CMK (cell line): ENCODE data around the gene GAS2.

Source experiments
- DNase-seq: peaks from one replicate; pipeline ENCODE4 v3.0.0-alpha.2; 2010; ENCODE audit warnings: low read depth

Gene GAS2

DNA sequence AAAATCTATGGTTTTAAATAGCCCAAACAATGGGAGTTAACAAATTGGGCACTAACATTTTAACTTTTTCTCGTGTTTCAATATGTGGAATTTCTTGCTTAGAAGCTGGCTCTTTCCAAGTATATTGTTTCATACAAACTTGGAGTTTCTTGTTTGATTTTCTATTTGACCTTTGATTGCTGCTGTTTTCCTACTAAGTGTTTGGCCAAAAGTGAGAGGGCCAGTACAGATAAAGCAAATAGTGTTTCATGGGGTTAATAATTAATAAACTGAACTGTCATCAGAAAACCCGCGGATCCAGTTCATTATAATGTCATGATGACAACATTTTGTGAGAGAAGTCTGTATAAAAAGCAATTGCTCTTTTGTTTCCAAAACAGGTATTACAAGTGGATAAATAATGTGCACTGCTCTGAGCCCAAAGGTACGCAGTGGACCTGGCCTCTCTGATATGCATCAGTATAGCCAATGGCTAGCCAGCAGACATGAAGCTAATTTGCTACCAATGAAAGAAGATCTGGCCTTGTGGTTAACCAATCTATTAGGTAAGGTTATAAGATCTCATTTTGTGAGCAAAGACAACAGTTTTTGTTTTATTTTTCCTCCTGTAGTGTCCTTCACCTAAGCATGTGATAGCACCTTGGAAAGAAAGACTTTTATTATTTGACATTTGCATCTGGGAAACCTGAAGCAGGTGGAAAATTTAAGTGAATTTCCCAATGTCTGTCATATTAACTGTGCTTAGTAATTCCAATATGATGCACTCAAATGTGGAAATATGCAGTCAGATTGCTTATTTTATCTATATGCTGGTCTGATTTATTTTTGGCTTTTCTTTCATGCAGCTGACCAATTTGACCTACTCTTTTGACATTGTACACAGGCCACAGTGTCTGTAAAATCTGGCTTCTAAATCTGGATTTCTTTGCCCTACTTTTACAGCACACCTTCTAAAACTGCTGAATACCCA, 8.3 kb downstream of the GAS2 start:
- DNase-seq: no peak

GRCh38 chr11:22677153-22677903, 10.9 kb downstream of the GAS2 start:
- DNase-seq: no peak

DNA sequence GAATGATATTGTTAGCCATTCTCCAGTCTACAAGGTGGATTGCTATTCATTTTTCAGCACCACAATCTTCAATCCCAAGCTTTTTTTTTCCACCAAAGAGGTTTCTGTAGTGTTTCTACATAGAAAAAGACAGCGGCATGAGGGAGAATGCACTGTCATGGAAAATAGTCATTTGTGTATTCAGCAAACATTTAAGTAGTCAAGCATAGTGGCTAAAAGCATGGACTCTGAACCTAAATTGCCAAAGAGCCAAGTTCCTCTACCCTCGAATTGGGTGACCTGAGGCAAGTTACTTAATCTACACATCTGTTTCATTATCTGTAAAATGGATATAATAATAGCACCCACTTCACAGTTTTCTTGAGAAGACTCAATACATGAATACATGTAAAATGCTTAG, 14.2 kb downstream of the GAS2 start:
- no peak for DNase-seq

- no peak for DNase-seq
These were observed 14.9 kb downstream of the GAS2 start for GRCh38 chr11:22681281-22681812.

DNA sequence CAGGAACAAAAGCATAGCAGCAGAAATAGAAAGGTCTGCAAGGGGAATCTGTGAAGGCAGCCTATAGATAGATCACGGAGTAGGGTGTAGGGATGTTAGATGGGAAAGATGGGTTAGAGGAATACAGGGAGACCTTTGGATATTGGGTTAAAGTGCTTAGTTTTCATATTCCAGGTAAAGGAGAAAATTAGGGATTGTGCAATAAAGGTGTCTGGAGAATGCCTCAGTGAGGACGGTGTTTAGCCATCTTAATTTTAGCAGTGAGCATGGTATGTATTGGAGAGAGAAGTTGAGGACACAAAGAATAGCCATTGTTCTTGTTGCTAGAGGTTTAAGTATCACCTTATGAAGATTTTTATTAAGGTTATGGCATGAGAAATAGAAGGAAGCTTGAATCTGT, 17.7 kb downstream of the GAS2 start:
- no peak for DNase-seq

GRCh38 chr11:22685111-22685510, 18.7 kb downstream of the GAS2 start:
- DNase-seq: no peak

DNA sequence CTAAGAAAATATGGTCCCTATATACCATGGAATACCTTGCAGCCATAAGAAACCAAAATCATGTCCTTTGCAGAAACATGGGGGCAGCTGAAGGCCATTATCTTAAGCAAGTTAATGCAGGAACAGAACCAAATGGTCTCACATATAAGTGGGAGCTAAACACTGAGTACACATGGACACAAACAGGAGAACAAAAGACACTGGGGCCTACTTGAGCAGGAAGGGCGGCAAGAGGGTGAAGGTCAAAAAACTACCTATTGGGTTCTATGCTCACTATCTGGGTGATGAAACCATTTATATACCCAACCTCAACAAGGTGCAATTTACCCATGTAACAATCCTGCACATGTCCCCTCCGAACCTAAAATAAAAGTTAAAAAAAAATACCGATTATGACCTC, 22.5 kb downstream of the GAS2 start:
- DNase-seq: no peak

DNA sequence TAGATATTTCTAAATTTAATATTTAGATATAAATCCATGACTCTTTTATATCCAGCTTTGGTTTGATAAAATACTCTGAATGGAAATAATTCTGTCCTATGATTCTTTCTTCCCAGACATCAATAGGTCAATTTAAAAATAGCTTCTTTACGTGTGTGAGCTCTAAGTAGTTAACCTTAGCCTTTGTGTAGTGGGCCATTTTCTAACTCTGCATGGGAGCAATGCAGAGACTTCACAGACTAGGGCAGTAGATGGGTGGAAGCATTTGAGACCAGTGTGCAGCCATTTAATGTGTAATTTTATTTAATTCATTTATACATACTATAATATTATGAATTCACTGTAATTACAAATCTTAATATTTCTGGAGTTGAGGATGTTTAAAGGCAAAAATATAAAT, 23.8 kb downstream of the GAS2 start:
- no peak for DNase-seq

GRCh38 chr11:22690871-22691270, 24.5 kb downstream of the GAS2 start:
- no peak for DNase-seq

GRCh38 chr11:22699388-22699787, 33.0 kb downstream of the GAS2 start:
- DNase-seq: no peak

GRCh38 chr11:22702031-22702430, 35.6 kb downstream of the GAS2 start:
- DNase-seq: no peak

DNA sequence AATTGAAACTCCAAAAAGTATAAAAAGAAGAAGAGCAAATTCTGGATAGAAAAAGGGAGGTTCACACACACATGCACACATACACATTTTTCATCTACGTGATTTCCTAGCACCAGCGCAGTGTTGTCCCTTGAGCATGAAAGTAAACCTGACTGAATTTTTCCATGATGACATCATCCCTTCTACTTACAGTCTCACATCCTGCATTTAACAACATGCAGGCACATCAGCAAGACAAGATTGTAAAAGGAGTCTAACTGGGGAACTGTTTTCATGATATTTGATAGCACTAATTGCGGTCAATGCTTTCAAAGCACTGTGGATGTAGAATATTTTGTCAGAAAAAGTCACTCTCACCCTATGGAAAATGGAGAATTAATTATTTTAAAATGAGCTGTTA, 36.6 kb downstream of the GAS2 start:
- DNase-seq: no peak

DNA sequence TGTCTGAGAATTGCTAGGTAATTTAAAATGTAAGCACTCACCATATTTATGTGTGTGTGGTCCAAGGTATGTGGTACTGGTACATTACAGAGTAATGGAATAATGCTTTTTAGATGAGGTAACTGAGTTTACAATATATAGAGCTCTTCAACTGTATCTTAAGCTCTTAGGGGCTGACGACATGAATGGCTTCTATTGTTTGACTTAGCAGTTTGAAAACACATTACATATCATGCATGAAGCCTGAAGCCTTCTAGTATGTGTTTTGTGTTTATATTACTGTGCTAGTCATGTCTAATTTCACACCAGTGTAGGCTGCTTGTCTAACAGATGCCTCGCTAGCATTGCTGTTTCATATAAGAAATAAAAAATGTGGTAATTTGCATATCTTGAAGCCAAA, 37.2 kb downstream of the GAS2 start:
- no peak for DNase-seq

DNA sequence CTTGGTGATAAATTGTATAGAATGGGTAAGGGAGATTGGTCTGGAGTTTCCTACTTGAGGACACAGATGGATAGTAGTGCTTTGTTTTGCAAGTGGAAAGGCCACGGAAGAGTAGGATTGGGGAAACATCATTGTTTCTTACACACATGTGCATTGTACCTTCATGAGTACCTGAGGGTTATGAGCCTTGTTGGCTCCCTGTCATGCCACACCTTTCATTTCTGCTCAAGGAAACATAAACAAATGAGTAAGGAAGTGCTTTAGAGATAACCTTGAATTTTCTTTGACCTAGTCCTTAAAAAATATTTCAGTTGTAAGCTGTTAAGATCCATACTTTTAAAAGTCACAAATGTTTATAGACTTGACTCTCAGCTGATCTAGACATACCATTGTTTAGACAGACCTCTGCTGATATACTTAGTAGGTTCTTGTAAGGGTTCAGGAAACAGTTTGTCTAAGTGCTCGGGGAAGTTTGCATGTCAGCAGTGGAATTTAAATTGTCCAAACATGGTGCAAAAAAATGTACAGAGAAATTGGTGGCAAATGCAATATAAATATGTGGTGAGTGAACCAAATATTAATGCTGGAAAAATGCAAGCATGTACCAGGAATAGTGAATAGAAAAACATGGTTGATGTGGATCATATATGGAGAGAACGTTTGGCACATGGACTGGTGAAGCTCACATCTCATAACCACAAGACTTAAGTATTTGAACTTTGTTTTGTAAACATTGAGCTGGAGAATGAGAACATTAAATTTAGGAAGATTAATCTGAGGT, 40.9 kb downstream of the GAS2 start:
- no peak for DNase-seq

GRCh38 chr11:22711071-22711770, 44.8 kb downstream of the GAS2 start:
- no peak for DNase-seq

DNA sequence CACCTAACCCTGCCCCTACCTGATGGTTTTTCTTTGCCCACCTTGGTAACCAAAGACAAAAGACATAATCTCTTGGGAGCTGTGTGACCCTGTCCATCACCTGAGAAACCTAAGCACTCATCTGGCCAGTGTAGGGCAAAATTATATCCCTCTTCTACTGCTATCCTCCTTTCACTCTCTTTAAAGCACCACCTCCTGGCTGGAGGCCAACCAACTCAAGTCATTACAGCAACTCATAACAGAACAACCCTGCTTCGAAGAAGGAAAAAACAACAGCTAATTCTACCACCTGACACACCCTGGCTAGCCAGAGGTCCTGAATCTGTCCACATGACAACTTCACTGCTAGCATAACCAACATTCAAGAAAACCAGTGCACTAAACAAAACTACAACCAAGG, 45.5 kb downstream of the GAS2 start:
- DNase-seq: no peak

GRCh38 chr11:22713336-22713735, 46.9 kb downstream of the GAS2 start:
- no peak for DNase-seq

GRCh38 chr11:22715971-22716370, 49.6 kb downstream of the GAS2 start:
- DNase-seq: no peak

GRCh38 chr11:22720457-22720856, 54.0 kb downstream of the GAS2 start:
- DNase-seq: no peak

DNA sequence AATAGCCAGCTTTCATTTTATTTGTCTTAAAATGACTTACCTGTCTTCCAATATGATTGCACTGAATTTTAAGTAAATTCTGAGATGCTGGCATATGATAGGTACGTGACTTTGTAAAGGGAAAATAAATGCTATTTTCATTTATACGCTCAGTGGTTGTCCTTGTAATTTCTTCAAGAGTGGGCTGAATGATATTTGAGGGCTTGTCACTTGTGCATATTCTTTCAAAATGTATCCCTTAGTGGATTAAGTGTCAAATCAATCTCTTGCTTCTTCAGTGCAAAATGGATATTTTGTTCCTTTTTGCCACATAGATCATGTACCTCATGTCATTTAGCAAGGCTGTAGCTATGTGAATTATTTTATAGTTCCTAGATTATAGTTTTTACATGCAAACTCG, 56.9 kb downstream of the GAS2 start:
- no peak for DNase-seq

- no peak for DNase-seq
These were observed 58.7 kb downstream of the GAS2 start for GRCh38 chr11:22725079-22725478.
